Stimulated activated CD8-positive, alpha-beta memory T cell treated with anti-CD3 and anti-CD28 coated beads, Interleukin-7, amount 100 ng/mL, for 1 hour (primary cell): ENCODE measurements around the gene TSPAN12.
"Not testable (repeated sequence)": the region's sequence is repeated elsewhere in the genome, so short reads cannot be mapped to it uniquely, and the experiment has no call there.

Experiments
- DNase-seq, 2 donors: peaks; one replicate each; pipeline ENCODE4 v3.0.0-alpha.2; 2020; ENCODE audit warnings: low read depth in 2 of 2

Gene TSPAN12, protein sequence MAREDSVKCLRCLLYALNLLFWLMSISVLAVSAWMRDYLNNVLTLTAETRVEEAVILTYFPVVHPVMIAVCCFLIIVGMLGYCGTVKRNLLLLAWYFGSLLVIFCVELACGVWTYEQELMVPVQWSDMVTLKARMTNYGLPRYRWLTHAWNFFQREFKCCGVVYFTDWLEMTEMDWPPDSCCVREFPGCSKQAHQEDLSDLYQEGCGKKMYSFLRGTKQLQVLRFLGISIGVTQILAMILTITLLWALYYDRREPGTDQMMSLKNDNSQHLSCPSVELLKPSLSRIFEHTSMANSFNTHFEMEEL

DNA sequence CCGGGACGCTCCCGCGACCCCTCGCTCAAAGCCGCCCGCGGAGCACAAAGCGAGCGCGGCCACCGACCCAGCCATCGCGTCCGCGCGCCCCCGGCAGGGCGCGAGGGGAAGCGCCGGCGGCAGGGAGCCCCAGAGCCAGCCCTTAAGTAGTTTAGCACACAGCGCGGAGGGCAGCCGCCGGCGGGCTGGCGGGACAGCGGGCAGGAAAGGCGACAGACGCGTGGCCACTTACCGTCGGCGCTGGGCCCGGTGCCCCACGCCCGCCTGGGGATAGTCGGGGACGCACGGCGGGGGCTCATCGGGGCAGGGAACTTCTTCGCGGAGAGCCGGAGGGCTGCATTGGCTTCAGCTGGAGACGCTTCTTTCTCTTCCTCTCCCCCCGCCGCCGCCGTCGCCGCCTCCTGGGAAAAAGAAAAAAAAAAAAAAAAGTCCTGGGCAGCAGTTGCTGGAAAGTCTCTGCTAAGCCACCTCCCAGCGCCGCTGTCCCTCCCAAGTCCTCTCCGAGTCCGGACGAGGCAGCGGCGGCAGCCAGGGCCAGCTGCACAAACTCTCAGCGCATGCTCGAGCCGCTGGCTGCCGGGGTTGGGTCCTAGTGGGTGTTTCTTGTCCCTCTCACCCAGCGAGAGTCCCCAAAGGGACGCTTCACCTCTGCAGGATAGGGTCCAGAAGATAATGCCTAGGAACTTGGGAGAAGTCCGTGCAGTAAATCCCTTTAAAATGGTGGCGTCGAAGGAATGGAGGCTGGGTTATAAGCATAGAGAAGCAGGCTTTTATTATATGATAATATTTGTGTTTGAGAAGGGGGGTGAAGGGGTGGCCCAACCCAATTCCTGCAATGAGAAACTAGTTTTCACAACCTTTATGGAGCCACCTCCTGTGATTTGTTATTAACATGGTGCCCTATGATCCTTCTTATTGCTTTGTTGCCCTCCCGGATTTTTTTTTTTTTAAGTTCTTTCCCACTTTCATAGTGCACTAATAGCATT is at the start of gene TSPAN12:
TSPAN12 (minus strand) TSS at position 557 of the 986 bp plus-strand sequence. CDS start 1,381 bp downstream, outside the sequence.
- DNase-seq, result no peak

DNA sequence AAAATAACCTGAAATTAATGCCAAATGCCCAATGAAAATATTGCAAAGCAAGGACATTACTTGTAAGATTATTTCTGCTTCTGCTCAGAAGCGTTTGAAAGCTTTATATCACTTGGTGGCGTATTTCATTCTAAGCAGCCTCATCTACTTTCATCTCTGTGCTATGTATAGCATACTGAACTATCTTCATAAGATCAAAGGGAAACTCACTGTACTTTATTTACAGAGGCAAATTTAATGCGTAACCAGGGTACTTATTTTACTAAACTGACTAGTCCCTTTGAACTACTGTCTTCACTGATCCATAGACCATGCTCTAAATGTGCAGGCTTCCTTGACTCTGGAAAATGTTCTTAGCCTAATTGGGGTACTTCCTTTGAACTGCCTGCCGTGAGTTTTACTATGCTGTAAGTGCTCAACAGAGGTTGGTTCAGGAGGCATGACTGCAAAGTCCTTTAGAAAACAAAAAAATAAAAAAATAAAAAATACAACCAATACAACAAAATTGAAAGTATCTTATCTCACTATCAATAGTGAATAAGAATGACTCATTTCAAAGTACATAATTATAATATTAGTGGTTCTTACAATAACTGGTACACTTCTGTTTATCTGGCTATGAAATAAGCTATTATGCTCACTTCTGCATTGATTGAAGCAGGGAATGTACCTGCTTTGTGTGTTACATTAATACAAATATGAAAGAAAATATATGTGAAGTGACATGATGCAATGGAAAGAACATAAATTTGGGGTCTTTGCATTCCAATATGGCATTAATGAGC is 41.0 kb upstream of the TSPAN12 start:
- no peak for DNase-seq

DNA sequence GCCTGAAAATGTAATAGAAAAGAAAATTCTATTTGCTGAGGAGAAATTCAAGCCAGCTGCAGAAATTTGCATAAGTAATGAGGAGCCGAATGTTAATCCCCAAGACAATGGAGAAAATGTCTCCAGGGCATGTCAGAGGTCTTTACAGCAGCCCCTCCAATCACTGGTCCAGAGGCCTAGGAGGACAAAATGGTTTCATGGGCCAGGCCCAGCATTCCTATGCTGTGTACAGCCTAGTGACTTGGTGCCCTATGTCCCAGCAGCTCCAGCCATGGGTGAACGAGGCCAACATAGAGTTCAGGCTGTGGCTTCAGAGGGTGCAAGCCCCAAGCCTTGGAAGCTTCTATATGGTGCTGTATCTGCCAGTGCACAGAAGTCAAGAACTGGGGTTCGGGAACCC is 37.3 kb upstream of the TSPAN12 start:
- DNase-seq, result not testable (repeated sequence)

DNA sequence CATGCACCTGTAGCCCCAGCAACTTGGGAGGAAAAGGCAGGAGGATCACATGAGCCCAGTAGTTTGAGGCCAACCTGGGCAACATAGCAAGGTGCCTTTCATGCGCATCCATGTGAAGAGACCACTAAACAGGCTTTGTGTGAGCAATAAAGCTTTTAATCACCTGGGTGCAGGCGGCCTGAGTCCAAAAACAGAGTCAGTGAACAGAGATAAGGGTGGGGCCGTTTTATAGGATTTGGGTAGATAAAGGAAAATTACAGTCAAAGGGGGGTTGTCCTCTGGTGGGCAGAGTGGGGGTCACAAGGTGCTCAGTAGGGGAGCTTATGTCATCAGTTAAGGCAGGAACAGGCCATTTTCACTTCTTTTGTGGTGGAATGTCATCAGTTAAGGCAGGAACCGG is 27.7 kb upstream of the TSPAN12 start:
- DNase-seq, result not testable (repeated sequence)

- DNase-seq, result no peak
Measured at GRCh38 chr7:120877701-120878100, 19.8 kb upstream of the TSPAN12 start.

GRCh38 chr7:120876922-120877321 is 19.0 kb upstream of the TSPAN12 start:
- DNase-seq, result no peak

GRCh38 chr7:120874722-120875121 is 16.8 kb upstream of the TSPAN12 start:
- DNase-seq, result no peak

GRCh38 chr7:120874016-120874415 is 16.1 kb upstream of the TSPAN12 start:
- DNase-seq, result no peak

- no peak for DNase-seq
Measured at GRCh38 chr7:120873401-120873800, 15.5 kb upstream of the TSPAN12 start.

GRCh38 chr7:120869700-120870099 is 11.8 kb upstream of the TSPAN12 start:
- DNase-seq, result no peak

DNA sequence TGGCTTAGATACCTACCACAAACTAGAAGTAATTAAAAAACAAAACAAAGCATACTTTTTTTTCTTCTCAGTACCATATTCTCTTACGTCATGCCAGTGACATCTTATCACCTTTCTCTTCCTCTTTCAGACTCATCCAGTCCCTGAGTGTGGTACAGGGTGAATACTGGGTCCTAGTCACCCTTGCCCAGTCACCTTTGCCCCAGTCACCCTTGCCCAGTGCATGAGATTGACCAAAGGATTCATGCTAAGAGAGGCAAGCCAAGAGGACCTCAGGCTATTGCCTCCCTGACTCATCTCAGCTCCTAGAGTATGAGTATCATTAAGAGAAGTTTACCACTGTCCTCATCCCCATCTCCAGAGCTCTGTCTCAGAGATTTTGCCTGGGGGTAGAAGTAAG is 10.0 kb upstream of the TSPAN12 start:
- DNase-seq, result no peak

- DNase-seq, result no peak
Measured at GRCh38 chr7:120865191-120865981, 7.4 kb upstream of the TSPAN12 start.

- DNase-seq, result no peak
Measured at GRCh38 chr7:120864141-120864900, 6.4 kb upstream of the TSPAN12 start.

DNA sequence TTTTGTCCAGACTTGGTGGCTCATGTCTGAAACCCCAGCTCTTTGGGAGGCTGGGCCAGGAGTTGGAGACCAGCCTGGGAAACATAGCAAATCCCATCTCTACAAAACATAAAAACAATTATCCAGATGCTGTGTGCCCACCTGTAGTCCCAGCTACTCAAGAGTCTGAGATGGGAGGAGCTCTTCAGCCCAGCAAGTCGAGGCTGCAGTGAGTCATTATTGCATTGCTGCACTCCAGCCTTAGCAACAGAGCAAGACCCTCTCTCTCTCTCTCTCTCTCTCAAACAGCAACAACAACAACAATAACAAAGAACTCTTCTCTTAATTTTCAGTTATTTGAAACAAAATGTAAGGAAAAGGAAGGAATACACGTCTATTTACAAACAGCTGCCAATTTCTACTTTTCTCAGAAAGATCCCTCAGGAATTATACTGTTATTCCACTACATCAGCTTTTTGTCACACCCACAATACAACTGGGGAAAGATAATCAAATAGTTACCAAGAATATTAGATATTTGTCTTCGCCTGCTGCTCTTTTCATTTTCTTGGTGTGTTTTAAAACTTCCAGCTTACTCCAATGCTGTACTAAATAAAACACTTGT is 5.1 kb upstream of the TSPAN12 start:
- no peak for DNase-seq

GRCh38 chr7:120860156-120860555 is 2.2 kb upstream of the TSPAN12 start:
- no peak for DNase-seq

GRCh38 chr7:120859459-120859858 is 1.5 kb upstream of the TSPAN12 start:
- DNase-seq, result no peak

- no peak for DNase-seq
Measured at GRCh38 chr7:120856621-120857352, 1.2 kb downstream of the TSPAN12 start.

GRCh38 chr7:120856198-120856597 is 1.7 kb downstream of the TSPAN12 start:
- DNase-seq, result no peak

- no peak for DNase-seq
Measured at GRCh38 chr7:120852700-120853099, 5.2 kb downstream of the TSPAN12 start.
